GM21576 (cell line): ENCODE measurements around the gene PHKB.
"Not testable (repeated sequence)": the region's sequence is repeated elsewhere in the genome, so short reads cannot be mapped to it uniquely, and the experiment has no call there.

Experiments
- ATAC-seq: cut with Tn5 transposase; IDR thresholded peaks from one replicate; pipeline ENCODE4 v1.9.1; 2021; ENCODE audit warnings: mild to moderate bottlenecking, moderate library complexity; ENCODE audit not compliant: unreplicated experiment

The PHKB gene

DNA sequence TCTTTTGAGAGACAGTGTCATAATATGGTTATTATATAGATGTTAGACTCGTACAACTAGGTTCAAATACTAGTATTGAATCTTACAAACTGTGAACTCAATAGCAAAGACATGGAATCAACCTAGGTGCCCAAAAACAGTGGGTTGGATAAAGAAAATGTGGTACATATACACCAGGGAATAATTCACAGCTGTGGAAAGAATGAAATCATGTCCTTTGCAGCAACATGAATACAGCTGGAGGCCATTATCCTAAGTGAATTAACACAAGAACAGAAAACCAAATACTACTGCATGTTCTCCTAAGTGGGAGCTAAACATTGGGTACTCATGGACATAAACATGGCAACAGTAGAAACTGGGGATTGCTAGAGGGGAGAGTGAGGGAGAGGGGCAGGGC is 8.1 kb downstream of the PHKB start:
- ATAC-seq: no peak

DNA sequence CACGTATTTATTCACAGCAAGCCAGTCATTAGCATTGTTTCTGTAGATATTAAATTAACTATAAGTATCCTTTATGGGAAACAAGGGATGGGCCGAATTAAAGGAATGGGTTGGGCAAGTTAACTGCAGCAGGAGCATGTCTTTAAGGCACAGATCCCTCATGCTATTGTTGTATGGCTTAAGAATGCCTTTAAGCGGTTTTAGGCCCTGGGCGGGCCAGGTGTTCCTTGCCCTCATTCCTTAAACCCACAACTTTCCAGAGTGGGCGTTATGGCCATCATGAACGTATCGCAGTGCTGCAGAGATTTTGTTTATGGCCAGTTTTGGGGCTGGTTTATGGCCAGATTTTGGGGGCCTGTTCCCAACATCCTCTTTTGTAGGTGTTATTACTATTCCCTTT is 9.1 kb downstream of the PHKB start:
- no peak for ATAC-seq

DNA sequence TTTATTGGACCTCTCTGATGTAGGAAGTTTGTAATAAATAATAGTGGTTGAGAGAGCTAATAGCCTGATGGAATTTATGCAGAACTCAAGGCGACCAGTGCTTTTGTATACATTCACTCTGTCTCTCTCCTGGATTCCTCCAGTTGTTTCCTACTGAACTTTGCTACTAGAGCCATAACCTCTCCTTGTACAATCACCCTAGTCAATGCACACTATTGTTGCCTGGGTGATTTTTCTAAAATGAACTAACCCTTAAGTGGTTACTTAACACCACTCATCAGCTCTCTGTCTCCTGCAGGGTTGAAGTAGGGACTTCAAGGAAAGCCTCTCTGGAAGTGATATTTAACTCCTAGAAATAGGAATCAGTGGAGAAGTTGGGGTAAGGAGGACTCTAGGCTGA is 9.7 kb downstream of the PHKB start:
- no peak for ATAC-seq

DNA sequence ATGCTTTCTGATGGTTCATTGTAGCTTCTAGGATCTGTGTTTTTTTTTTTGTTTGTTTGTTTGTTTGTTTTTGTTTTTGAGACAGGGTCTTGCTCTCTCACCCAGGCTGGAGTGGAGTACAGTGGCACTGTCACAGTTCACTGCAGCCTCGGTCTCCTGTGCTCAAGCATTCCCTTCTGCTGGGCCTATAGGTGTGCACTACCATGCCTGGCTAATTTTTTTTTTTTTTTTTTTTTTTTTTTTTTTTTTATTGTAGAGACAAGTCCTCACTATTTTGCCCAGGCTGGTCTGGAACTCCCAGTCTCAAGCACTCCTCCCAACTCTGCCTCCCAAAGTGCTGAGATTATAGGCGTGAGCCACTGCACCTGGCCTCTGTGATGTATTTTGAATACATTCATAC is 11.9 kb downstream of the PHKB start:
- ATAC-seq: not testable (repeated sequence)

DNA sequence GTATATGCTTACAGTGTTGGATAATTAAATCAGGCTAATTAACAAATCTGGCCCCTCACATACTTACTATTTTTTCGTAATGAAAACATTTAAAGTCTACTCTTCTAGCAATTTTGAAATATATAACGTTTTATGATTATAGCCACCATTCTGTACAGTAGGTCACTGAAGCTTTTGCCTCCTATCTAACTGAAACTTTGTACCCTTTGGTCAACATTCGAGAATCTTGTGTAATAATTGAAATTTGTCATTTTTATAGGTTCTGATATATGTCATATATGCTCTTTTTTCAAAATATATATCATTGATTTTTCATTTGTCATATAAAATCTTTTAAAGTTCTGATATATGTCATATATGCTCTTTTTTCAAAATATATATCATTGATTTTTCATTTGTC is 12.7 kb downstream of the PHKB start:
- ATAC-seq: no peak

DNA sequence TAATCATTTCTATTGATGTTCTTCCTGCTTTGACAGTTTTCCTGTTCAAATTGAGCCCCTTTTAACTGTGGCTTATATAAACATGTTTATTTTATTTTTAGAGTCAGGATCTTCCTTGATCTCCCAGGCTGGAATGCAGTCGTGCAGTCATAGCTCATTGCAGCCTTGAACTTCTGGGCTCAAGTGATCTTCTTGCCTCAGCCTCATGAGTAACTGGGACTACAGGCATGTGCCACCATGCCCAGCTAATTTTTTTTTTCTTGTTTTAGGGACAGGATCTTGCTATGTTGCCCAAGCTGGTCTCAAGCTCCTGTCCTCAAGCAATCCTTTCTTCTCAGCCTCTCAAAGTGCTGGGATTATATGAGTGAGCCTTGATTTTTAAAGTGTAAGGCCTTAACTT is 14.7 kb downstream of the PHKB start:
- ATAC-seq: no peak

DNA sequence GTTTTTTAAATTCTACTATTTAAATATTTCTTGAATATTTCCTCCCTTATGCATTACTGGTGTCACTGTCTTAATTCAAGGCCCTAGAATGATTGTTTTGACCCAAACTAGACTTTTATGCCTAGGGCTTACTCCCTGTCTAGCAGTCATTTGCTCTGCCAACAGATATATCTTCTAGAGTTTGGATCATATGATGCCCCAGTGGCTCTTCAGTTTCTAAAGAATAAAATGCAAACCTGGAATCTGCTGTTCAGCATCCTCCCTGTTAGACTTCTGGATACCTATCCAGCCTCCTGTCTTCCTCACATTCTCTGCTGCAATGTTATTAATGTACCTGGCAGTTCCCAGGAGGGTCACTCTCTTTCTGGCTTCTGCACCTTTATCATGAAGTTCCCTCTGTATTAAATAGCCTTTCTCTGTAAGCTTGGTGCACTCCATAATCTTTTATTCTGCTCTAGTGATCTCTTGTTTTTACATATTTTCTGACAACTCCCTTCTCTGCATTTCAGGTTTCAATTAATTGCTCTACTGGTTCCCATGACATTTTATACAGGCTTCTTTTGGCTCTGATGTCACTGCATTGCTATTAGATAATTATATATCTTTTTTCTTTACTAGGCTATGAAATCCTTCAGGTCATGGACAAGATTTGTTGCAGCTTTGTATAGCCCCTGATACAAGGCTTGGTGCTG is 15.7 kb downstream of the PHKB start:
- no peak for ATAC-seq

DNA sequence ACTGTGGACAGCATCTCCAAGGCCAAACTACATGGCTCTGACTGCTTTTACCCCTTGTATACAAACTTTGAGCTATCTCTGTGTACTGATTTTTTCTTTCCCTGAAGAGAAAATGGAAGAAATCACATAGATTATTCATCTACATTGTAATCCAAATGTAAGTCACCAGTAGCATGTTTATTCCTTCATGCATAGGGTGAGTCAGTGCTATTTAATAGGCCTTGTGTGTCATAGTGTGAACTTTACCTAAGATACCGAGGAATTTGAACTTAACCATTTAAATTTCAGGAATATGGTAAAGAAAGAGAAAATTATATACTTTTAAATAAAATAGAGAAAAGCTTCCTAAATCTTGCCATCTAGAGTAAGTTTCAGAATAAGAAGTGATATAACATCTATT is 16.5 kb downstream of the PHKB start:
- ATAC-seq: no peak

DNA sequence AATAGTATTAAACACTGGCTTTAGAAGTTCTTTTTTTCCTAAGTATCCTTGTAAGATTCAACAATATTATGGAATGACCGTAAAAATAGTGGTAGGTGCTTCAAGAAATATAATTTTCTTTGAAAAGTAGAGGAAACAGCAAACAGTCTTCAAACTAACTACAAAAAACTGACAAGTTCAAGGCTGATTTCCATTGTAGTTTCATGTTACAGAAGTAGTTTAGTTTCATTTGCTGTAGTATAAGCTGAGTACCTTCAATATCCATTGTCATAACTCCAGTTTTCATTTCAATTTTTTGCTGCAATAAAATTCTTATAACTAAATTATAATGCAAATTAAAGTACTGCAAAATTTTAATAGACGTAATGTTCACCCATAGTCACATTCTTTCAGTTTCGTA is 19.3 kb downstream of the PHKB start:
- ATAC-seq: no peak

DNA sequence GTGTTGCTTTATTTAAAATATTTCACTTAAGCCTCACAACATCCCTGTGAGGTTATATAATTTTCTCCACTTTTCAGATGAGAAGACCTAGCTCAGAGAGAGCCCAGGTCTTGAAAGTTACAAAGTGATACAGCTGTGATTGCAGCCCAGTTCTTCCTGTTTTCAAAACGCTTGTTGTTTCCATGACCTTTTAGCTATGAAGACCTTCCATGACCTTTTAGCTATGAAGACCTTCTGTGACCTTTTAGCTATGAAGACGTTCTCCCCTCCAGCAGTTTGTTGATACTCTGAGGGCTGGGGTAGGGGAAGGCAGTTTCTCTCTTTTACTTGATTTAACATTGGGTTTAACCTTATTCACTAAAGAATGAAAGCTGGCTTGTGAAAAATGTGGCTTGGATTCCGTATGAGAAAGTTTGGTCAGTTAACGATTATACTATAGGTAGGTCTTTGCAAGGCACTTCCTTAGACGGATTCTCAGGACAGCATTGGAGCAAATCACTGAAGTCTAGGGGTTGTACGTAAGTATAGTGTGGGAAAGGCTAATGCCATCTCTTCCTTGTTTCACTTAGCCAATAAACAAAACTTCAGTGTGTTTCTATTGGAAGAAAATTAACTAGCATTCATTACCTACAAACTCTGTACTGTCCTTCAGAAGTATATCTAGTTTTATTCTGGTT is 20.7 kb downstream of the PHKB start:
- ATAC-seq: no peak

DNA sequence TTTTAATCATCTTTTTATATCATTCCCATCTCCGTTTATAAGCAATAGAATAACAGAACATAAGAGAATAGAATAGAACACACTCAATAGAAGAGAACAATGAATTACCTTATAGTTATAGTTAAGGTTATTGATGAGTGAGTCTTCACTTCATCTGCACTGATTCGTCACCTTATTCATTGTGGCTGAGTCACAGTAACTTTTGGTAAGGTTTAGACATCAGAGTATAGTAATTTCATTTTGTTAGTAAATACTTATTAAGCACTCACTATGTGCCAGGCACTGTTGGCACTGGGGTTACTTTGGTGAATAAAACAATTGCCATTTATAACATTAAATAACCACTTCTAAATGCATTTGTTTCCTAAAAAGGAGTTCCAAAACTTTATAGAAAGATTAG is 22.5 kb downstream of the PHKB start:
- ATAC-seq: no peak

DNA sequence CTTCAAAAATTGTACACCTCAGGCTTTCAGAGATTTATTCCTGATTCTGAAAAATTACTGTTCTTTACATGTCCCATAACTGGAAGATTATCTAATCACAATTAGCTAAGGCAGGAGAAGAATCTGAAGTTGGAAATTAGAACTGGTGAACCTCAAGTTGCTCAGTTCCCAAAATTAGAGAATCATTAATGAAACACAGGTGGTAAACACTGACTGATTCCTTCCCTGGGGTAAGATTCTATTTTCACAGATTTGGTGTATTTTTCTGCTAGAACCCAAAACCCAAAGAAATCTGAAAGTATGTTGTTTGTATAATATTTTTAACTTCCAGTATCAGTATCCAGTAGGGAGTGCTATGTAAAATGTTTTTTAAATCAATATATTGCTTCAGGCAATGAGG is 25.7 kb downstream of the PHKB start:
- no peak for ATAC-seq

DNA sequence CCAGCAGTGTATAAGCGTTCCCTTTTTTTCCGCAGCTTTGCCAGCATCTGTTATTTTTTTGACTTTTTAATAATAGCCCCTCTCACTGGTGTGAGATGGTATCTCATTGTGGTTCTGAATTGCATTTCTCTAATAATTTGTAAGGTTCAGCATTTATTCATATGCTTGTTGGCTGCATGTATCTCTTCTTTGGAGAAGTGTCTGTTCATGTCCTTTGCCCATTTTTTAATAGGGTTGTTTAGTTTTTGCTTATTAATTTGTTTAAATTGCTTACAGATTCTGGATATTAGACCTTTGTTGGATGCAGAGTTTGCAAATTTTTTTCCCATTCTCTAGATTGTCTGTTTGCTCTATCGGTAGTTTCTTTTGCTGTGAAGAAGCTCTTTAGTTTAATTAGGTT is 26.9 kb downstream of the PHKB start:
- no peak for ATAC-seq

DNA sequence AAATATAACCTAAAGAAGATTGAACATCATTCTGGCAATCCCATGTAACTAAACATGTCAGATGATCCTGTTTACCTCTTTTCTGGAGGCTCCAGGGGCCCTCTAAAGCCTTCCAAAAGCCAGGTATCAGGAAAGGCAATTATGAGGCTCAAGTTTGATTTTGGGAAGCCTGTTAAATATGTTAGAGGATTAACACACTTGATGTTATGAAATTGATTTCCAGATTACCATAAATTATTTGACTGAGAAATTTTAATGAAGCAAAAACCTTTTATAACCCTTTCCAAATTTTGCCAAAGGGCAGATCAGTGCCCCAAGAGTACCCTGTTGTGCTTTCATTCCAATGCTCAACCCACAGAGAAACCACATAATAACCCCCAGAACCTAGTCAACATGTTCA is 29.3 kb downstream of the PHKB start:
- no peak for ATAC-seq

DNA sequence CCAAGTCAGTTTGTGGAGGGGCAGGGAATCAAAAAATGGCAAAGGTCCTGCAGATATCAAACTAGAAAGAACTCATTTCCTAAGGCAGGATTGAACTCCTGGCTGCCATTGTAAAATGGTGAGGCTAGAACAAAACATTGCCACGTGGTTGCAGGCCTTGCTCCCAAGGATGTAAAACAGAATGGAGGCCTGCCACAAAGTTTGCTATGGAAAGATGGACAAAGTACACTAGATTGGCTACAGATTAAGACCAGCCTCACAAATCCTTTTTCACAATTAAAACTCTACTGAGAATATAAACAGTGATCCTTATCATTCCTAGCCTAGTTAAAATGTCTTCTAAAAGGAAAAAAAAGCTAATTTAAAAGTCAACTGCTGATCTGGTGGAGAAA is 30.9 kb downstream of the PHKB start:
- ATAC-seq: no peak

DNA sequence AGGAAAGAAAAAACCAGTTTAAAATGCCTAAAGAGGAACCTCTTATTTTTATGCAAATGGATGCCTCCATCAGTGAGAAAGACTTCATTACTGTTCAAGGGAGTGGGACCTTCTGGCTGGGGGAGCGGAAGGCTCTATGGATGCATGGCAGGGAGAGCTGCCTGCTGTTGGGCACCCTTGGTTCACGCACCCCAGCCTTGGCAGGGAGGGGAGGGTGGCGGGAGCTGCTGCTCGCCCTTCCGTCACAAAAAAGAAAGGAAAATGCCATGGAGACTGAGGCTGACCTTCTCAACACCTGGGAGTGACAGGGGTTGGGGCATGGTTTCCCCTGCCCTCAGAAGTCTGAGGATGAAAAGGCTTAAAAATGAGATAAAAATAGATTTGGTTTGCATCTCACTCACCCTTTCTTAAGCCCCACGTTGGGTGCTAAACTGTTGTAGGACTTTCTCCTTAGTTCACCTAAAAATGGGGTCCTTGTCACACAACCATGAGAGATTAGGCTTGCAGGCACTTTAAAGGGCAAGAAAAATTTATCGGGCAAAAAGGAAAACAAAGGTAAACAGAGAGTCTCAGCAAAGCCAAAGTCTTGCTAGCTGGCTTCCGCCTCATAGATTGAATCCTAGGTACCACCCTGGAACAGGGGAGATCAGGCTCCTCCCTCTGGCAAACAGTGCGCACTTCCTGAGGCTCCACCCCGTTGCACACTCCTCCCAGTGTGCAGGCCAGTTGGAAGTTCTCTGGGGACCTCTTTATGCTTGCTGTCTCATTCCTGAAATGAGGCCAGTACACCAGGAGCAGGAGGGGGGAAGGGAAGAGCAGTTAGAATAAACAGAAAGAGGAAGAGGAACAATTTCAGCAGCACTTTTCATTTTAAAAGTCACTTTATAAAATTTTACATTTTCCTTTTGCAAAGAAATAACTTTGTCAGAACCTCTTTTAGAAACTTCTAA is 31.6 kb downstream of the PHKB start:
- ATAC-seq: peak; percentile 57

DNA sequence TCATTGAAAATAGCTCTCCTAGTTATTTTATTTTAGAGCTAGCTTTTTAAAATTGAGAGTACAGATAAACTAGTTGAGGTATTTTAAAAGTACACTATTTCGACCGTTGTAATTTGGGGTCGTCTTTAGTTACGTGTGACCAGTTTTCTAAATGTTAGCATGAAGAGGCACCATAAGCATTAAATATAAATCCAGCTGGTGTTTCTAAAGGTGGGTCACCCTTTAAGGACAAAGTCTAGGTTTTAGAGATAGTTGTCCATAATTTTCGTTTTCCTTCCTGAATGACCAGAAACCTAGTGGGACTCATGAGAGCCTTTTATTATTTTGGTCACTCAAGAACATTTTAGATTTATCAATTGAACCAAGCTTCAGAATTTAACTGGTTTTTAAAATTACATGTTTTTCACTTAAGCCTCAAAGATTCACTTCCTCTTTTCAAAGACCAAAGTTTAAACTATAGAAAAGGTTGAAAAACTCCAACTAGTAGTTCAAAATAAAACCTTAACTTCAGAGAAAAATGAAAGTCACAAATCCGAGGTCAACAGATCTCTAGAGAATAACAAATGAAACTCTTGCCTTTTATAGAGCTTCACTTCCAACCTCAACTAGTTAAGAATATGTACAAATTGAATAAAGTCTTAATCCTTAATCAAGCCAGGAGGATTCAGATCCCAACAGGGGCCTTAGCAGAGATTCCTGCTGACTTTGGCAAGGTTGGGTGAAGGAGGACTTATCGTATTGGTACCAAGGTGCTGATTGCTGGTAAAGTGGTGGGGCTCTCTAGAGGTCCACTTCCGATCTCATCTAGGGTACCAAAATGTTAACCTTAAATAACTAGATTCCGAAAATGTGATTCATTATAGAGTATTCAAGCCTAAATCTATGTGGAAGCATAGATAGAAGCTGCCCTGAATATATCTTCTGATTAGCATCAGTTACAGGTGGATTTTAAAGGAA is 32.5 kb downstream of the PHKB start:
- peak; percentile 61 for ATAC-seq

DNA sequence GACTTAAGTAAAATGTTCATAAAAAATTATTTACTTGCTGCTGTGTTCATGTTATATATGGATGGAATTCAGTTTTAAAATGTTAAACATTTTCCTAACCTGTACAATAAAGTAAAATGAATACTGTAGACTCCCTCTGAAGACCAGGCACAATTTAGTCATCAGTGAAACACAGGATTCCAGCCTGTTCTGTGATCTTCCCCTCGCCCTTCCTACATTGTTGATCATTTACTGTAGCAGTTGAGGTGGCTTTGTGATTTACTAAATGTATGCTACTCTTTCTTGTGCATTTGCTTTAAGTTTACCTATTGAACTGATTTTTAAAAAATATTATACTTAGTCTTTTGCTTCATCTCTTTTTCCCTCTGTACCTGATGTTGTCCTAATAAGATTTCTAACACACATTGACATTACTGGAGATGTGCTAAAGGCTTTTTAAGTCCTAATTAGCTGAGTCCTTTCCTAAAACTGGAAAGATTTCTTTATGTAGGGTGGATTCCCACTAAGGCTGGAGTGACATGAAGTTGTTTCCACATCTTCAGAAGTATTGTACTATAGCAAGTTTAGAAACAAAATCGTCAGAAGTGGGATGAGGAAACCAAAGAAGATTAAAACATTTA is 38.1 kb downstream of the PHKB start:
- ATAC-seq: no peak

DNA sequence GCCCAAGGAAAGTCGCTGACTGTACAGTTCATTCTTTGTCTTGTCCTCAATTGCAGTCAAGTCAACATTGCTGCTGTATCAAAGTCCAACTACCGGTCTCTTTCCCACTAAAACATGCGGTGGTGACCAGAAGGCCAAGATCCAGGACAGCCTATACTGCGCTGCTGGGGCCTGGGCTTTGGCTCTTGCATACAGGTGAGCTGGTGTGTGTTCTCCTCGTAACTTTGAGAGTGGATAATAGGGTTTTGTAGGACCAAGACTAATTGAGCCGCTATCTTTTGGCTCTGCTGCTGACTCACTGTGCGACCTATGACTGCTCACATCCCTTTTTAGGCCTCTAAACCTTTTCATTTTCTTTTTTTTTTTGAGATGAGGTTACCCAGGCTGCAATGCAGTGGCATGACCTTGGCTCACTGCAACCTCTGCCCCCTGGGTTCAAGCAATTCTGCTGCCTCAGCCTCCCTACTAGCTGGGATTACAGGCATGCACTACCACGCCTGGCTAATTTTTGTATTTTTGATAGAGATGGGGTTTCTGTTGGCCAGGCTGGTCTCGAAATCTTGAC is 38.7 kb downstream of the PHKB start:
- no peak for ATAC-seq

DNA sequence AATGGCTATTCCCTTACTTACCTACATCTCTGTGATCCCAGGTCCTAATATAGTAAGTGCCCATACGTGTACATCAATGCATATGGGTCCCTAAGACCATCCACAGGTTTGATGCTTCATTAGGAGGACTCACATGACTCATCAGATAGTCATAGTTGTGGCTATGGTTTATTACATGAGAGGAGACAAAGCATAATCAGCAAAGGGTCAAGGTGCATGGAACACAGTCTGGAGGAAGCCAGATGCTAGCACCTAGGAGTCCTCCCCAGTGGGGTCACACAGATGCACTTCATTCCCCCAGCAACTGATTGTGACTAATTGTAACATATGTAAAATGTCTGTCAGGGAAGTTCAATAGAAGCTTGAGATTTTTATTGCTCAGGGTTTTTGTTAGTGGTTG is 42.8 kb downstream of the PHKB start:
- no peak for ATAC-seq
